Stimulated activated CD4-positive, alpha-beta T cell treated with anti-CD3 and anti-CD28 coated beads, Interleukin-15, amount 100 ng/mL, for 24 hours (primary cell): ENCODE results near the gene PDX1.
"Not testable (repeated sequence)": the region's sequence is repeated elsewhere in the genome, so short reads cannot be mapped to it uniquely, and the experiment has no call there.

Source experiments
- DNase-seq: peaks from one replicate; pipeline ENCODE4 v3.0.0-alpha.2; 2020

Gene PDX1

DNA sequence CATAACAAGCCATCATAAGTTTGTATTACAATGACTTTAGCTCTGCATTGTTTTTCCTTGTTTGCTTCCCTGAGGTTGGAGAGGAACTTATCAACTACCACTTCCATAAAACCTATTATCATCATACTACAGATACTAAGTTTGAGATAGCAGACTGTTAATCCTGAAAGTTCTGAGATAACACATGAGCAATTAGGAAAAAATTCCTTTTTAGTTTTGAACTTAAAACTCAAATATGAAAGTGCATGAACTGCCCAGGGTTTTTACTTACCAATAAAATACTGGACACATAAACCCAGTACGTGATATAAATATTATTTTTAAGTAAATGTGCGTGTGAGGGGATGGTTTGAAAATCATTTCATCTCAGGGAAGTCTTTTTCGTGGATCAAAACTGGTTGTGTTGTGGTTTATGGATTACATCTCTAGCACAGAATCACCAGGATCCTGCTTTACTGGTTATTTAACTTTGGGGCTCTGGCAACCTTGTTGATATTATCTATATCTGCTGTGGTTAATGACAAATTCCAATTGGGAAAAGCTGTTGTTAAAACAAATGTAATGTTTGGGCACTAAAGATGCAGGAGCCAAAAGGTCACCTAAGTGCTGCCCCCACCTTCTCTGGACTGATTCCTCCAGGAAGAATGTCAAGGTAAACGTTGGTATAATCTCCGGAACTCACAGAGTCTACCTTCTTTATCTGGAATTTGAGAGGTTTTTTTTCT, 36.9 kb downstream of the PDX1 start:
- DNase-seq, result no peak

DNA sequence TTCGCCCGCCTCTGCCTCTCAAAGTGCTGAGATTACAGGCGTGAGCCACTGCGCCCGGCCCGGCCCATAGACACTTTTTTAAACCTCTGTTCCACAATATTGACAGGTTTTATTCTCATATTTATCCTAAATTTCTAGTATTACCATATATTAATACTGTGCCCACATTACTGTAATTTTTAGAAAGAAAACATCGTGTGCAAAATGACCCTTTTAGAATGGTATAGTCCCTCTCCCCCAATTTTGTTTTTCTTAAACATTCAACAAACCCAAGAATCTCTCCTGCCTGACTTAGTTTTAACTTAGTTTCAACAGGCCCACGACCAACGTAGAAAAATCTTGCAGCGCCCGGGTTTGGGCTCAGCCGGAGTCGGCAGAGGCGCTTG, 40.2 kb downstream of the PDX1 start:
- DNase-seq, result no peak

DNA sequence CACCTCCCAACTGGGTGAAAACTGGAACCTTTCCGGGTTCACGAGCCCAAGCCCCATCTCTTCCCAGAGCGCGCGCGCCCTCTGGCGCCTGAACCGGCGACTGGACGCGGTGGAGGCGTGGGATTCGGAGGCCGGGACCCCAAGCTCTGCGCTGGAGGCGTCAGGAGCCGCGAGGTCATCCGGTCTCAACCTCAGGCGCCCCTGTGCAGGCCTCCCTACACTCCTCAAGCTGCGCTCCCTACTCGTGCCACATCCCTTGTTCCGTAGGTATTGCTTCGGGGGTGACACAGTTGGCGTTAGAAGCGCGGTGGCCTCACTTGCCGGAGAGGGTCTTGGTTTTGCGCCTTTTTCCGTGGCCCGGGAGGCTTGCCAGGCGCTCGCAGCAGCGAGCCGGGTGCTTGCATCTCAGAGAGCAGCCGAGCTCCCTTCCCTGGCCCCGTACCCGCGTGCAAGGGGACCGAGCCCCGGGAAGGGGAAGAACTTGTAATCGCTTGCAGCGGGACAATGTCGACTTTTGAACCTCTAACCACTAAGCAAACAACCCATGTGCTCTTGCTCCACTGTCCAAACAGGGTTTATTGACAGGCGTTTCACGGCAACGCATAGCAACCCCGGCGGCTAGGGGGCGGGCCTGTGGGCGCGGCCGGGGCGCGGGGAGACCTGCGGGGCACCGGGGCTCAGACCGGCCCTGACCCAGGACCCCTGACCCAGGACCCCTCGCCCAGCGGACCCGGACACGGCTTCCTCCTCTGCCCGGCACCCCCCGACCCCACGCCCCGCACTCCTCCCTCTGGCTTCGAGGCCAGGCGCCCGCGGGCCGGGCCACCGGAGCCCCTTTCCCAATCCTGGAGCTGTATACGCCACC, 40.8 kb downstream of the PDX1 start:
- peak; percentile 62 for DNase-seq

DNA sequence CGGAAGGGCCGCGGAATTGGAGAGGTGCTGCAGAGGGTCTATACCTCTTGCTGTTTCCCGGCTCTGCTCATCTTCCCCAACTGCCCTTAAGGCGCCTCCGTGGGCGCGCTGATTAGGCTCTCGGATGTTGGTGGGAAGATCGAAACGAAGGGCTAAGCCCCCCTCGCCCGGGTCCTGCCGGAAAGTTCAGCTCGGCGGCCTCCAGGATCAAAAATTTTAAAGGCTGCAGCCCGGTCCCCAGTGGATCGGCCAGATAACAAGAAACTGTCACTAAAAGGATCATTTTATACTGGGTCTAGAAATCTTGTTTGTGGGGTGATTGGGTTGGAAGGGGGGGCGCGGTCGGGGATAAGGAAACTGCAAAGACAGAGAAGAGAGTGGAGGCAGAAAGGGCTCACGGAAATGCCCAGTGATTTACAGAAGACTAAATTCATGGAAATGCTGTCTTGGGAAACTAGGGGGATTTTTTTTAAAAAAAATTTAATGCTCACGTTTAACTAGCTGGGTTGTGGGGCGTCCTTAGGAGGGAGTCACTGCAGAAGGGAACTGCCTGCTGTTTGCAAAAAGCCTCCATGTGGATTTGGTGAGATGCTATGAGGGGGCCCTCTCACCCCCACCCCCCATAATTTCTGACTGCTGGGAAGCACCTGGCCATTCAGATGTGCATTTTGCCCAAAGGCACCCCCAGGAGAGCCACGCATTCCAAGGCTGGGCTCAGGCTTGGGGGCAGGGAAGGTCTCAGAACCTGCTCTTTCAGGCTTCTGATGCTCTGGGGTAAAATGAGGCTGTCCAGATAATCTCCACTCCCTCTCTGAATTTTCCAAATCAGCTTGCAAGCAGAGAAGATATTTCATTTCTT, 41.7 kb downstream of the PDX1 start:
- DNase-seq, result no peak

DNA sequence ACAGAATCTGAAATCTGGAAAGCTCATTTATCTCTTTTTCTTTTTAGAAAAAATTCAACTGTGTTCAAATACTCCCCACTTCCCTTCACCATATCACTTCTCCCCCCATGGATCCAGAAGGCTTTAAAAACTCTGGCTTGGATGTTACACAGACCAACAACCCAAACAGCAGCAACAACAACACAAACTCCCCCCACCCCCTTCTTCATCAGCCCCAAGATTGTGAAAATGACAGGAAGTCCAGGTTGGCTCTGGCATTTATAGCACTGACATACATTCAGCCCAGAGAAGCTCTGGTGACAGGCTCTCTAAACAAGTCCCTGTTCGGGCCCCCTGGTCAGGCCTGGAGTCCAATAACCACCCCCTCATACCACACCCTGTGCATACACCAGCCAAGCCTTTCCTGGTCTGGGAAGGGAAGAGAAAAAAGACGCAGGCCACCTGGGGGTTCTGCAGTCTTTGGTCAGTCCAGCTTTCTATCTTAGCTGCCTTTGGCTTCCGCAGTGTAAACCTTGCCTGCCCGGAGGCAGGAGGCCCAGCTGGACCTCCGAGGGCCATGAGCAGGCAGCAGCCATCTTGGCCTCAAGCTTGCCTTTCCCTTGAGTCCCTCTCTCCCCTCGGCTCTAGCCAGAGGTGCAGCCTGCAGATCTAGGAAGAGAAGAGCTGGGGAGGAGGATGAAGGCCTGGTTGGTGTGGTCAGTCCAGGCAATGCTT, 42.5 kb downstream of the PDX1 start:
- DNase-seq, result no peak

DNA sequence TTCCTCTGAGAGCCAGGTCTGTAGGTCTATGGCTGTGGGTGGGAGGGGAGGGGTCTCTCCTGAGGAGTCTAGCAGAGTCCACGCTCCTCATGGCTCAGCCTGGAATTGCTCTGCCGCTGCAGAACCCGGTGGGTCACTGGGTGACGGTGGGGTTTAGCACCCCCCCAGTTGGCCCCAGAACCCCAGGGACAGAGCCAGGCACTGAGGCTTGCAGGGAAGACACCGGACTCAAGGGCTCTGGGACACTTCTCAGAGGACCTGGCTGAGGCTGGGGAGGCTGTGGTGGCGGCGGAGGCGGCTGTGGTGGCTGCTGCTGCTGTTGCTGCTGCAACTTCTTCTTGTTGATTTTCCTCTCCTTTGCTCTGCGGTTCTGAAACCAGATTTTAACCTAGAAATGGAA, 43.2 kb downstream of the PDX1 start:
- DNase-seq, result no peak

DNA sequence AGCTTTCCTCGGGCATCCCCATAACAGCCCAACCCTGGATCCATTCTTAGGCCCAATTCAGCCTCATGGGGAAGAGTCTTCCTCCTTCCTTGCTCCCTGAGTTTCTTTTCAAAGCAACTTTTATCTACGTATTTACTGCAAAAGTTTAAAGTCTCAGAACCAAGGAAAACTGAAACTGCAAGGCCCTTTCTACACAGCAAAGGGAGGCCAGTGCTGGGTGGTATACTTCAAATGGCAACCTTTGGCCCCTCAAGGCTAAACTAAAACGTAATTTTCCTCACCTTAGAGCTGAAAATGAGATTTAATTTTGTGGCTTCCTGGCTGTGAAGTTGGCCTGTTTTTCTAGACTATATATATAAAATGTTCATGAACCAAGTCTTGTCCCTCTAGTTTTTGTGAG, 43.7 kb downstream of the PDX1 start:
- no peak for DNase-seq

DNA sequence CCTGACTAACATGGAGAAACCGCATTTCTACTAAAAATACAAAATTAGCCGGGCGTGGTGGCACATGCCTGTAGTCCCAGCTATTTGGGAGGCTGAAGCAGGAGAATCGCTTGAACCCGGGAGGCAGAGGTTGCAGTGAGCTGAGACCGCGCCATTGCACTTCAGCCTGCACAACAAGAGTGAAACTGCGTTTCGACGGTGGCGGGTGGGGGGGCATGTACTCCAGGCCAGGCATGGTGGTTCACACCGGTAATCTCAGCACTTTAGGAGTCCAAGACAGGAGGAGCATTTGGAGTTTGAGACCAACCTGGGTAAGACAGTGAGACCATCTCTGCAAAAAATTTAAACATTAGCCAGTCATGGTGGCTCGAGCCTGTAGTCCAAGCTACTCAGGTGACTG, 44.4 kb downstream of the PDX1 start:
- DNase-seq, result not testable (repeated sequence)

DNA sequence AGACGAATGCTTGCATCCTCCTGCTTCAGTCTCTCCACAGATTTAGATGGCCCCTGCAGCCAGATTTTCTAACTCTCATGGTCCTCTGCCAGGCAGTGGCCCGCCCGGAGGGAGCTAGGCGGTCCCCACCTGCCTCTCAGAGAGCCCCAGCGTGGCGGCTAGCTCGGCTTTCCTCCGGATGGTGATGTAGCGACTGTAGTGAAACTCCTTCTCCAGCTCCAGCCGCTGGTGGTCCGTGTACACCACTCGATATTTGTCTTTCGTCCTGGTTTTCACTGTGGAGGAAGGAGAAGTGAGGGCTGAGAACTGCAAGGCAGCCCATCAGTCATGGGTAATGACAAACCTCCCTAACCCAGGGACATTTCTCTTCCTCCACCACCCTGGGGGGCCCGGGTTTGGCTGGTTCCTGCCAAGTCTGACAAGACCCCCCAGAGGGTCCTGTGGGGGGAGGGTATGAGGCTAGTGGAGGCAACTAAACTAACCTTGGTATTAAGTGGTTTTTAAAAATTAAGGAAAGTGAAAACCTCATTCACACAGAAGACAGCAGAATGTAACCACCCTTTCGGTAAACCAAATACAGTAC, 45.0 kb downstream of the PDX1 start:
- DNase-seq, result no peak

DNA sequence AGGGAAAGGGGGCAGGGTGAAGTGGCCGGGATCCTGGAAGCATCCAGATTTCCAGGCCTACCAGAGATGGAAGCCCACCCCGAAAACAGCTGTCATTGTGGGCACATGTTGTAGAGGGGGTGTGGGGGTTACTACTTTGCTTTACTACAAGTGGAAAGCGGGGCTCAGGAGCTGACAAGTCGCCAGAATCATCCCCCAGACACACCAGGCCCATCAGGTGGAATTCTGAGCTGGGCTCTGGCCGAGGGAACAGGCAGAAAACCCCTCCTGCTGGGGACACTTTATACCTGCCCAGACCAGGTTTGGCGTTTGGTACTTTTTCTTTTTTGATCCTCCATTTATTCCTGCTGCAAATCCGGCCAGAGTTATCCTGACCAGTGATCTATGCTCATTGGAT, 45.5 kb downstream of the PDX1 start:
- DNase-seq, result no peak

DNA sequence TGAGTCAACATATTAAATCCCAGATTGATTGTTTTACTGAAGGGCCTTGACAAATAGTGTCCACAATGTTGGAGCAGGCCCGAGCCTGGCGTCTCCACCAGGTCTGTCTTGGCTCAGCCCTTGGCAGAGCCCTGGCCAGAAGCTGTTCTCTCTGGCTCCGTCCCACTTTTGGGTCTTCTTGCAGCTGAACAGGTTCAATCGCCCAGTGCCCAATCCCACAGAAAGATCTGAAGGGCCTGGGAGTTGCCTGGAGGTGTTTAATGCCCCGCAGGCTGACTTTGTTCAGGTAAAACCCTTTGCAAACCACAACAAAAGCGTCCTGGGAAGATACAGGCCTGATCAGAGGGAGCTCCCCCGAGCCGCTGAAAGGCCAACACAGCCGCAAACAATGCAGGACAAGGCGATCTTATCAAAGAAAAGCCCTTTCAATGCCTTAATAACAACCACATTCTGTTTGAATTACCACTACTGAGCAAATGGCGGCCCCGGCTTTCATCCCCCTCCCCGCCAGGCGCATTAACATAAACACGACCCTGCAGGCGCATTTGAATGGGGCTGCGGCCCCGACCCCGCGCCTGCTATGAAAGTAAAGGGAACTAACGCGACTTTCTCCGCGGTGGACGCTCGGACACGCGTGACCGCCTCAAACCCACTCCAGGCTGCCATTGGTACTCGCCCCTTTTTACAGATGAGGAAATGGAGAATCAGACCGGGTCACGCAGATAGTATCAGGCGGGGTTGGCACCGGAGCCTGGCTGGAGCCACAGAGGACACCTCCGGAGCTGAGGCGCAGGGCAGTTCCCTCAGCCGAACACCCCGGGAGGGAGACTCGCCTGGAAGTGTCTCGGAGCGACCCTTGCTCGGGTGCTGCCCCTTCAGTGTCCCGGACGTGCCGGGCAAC, 46.2 kb downstream of the PDX1 start:
- no peak for DNase-seq

DNA sequence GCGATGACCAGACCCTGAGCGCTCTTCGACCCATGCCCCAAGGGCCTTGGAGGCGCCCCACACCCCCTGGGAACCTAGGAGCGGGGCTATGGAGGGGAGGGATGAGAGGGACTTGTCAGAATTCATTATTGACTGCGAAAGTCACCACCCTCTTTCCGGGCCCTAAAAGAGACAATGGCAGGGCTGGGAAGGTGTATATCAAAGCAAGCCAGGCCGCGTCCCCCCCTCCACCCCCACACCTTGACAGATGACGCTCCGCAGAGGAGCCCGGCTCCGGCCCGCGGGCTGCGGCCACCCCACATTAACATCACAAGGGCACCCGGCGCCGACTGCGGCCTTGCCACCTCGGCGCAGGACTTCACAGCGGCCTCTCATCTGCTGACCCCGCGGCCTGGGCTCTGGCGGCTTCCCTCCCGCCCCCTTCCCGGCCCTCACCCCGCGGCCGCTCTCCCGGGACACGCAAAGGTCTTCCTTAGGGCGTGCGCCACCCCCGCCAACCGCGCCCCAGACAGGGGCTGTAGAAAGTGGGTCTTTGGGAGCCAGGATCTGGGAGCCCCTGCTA, 46.9 kb downstream of the PDX1 start:
- no peak for DNase-seq

DNA sequence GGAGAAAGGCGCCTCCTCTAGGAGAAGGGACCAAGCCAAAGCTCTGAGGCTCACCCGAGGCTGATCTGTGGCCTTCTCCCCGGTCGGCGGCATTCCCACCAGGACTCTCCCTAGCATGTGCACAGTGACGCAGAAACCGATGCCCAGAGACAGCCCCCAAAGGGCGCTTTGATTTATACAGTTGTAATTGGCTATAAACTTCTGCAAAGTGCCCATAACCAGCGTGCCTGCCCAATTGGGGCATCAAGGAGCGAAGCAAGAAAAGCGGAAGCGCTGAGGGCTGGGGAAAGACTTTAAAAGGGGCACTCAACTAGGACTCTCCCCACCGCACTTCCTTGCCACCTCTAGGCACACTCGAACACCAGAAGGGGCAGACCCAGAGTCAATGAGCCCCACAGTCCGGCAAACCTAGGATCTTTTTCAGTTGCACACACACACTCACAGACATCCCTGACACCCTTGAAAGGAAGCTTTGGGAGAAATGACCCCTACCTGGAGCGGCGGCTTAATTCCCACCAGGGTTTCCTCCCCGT, 47.5 kb downstream of the PDX1 start:
- no peak for DNase-seq

DNA sequence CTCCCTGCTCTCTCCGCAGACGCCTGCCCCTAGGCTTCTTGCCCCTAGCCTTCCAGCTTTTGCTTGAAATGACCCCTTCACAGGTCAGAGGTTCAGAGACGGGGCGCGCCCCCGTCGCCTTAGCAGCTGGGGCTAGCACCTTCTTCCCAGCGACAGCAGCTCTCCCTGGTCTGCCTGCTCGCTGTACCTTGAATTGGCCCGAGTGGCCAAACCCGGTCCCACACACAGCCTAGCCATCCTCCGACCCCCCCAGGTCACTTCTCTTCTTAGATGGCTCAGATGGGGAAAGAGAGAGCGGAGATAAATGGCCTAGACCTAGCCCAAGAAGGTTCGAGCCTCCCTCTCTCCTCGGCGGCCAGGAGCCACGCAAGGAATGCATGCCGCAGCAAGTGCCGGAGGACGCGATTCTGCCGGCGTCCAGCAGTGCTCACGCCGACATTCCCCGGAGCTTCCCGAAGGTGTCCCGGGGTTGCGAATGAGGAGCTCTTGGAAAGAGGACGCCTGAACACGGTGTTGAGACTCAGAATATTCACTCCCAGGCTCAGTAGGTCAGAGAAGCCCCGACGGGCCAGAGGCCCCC, 48.0 kb downstream of the PDX1 start:
- DNase-seq, result no peak

DNA sequence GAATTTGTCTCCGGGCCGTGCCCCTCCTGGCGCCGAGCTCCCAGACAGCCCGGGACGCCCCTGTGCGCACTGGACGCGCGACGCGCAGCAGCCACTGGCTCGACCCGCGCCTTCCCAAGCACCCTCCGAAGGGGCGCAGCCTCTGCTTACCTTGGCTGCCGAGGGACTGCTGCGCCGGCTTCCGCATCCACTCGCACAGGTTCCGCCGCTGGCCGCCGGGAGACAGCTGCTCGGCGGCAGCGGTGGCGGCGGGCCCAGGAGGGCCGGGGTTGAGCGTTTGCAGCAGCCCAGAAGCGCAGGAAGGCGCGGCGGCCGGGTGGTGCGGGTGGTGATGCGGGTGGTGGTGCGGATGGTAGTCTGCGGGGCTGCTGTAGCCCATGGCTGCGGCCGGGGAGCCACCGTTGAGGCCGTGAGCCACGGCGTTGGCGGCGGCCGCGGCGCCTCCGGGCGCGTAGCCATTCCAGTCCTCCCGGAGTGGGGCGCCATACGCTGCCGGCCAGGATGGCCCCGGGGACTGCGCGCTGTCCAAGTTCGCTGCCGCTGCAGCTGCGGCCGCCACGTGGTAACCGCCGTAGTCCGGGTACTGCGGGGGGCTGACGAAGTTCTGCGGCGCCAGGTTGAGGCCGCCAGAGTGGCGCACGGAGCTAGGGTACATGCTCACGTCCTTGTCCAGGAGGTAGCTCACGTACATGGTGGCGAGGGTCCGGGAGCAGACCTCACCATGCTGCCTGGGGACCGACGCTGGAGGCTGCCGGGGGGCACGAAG, 48.7 kb downstream of the PDX1 start:
- DNase-seq, result no peak

DNA sequence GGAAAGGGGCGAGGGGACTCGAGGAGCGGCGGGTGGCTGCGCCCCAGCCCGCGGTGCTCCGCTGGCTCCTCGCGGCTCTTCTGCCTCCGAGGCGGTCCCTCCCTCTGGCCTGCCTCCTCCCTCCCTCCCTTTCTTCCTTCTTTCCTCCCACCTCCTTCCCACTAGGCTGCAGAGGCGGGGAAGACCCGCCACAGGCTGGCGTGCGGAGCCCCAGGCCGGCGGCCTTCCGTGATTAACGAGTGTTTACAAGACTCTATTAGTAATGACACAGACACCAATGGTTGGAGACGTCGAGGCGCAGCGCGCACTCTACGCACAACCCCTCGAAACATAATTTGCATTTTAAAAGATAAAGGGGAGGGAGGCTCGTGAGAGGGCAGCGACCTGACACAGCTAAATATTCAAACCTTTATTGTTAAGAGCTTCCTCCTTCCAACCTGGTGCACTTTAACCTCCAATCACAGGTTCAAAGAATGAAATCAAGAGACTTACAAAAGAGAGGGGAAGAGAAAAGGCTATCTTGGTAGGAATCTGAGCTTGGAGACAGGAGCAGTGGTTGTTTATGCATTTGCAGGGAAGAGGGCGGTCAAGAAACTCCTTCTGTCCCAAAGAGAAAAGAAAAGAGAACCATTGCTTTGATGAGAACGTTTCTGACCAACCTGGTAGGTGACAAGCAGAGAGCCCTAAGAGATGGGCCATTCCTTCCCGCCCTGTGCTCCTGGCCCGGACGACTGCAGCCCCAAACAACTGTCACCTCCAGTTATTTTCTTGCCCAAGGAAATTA, 49.5 kb downstream of the PDX1 start, which contains the start of gene CDX2:
Gene CDX2 (minus strand): TSS at position 234 of the 784 bp plus-strand sequence. CDS start 309 bp downstream, outside the sequence.
- no peak for DNase-seq

DNA sequence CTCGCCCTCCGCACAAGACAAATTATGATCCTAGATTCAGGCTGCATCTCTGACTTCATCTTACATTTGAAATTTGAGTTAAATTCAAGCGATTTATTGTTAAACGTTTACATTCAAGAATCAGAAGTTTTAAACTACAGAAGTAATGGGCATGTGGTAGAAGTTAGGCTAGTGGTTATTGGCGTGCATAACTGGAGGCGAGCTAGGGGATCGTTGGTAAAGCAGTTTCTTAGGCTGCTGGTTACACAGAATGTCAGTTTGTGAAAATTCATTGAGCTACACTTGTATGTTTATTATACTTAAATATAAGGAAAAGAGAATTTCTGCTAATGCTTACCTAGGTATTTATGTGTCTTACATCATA, 50.0 kb downstream of the PDX1 start:
- no peak for DNase-seq

DNA sequence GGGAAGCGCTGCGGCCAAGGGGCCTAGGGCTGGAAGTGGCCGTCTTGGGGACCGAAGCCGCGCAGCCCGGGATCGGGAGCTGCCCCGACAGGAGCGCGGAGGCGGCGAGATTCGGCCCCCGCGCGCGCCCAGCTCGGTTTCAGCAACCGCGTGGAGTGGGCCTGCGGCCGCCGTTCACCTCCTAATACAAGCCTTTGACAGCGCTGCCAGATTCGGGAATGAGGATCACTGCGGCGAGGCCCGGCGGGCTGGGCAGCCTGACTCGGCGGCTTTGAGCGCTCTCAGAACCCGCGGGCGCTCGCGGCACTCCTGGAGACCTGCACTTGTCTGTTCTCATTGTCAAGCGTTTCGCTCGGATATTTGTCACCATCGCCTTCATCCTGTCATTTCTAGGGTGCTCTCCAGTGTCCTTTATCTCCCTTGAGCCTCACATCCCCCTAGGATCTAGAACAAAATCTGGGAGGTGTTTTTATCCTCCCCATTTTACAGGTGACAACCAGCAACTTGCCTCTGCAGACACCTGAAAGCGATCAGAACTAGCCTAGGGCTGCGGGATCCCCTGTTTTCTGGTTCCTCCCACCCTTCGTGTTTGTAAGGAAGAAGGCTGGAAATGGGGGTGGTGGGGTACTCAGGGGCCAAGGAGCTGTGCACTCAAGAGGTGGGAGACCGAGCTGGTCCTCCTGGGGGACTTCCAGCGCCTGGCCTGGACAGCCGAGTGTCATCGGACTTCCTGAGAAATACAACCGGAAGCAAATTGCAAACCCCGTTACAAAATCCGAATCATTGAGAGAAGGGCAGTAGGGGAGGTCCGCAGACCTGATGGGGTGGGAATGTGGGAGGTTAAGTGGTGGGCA, 50.8 kb downstream of the PDX1 start:
- no peak for DNase-seq
